Effector CD8-positive, alpha-beta T cell (primary cell): ENCODE data around the gene MPP2.
"Not testable (repeated sequence)": the region's sequence is repeated elsewhere in the genome, so short reads cannot be mapped to it uniquely, and the experiment has no call there.

Experiments
- DNase-seq: peaks from one replicate; lab custom pipeline; 2025; lab: John Stamatoyannopoulos, UW
- total RNA-seq, 4 experiments: gene quantifications; one replicate each; lab custom pipeline; 2026; lab: John Stamatoyannopoulos, UW

Gene MPP2, protein sequence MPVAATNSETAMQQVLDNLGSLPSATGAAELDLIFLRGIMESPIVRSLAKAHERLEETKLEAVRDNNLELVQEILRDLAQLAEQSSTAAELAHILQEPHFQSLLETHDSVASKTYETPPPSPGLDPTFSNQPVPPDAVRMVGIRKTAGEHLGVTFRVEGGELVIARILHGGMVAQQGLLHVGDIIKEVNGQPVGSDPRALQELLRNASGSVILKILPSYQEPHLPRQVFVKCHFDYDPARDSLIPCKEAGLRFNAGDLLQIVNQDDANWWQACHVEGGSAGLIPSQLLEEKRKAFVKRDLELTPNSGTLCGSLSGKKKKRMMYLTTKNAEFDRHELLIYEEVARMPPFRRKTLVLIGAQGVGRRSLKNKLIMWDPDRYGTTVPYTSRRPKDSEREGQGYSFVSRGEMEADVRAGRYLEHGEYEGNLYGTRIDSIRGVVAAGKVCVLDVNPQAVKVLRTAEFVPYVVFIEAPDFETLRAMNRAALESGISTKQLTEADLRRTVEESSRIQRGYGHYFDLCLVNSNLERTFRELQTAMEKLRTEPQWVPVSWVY
- total RNA-seq = 2.2 to 2.7 (median 2.4) reads per million in 4 experiments

DNA sequence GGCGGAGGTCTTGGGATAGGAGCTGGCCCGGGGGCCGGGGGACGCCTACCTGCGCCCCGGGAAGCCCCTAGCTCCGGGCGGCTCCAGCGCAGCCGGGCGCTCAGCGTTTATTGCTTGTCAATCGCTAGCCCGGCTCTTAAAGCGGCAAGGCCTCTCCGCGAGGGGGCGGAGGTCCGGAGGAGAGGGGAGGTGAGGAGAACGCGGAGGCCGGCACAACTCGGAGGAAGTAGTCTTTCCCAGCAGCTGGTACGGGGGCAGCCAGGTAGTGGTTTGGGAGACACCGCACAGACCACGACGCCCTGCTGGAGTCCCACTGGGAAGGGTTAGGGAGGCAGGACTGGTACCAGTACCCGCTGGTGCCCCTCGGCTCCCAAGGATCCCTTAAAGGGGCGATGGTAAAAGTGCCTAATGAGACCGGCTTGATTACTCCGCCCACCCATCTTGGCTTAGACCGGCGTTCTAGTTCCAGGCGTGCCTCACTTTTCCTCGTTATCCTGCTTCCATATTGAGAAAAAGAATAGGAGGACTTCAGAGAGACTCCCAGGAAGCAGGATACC, at the start of gene MPP2:
TSS of gene MPP2 (minus strand) at position 112 of the 557 bp plus-strand sequence. CDS start 3,076 bp downstream, outside the sequence.
- DNase-seq = peak; percentile 44

DNA sequence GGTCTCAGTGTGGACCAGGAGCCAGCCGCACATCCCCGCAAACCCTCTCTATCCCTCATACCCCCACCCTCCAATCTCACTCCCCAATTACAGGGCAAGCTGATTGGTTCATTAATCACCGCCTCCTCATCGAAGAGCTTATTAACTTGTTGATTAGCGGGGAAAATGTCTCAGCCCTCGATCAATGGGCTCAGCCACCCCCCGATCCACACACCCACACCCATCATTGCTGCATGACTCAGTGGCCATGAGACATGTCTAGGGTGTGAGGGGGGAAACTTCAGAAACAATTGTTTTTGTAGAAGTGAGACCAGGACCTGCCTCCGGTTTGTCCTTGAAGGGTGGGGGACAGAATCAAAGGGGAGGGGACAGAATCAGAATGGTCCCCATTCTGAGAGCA, 48.9 kb upstream of the MPP2 start:
- no peak for DNase-seq

DNA sequence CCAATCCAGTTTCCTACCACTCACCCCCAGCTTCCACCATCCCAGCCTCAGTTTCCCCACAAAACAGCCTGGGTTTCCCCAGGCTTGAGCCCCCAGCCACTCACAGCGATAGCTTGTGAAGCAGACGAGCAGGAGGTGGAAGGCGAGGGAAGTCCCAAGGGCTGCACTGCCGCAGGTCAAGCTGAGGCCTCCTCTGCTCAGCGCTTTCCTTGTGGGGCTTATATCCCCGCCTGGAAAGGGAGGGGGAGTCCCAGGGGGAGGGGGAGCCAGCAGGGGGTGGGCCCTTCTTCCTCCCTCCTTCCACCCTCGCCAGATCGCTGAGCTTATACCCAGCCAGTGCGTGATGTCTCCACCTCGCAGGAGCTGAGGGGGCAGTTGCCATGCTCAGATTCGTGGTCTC, 46.4 kb upstream of the MPP2 start, which contains the start of gene PYY:
TSS of gene PYY (minus strand) at position 195 of the 400 bp plus-strand sequence. CDS start 457 bp downstream, outside the sequence.
- no peak for DNase-seq

DNA sequence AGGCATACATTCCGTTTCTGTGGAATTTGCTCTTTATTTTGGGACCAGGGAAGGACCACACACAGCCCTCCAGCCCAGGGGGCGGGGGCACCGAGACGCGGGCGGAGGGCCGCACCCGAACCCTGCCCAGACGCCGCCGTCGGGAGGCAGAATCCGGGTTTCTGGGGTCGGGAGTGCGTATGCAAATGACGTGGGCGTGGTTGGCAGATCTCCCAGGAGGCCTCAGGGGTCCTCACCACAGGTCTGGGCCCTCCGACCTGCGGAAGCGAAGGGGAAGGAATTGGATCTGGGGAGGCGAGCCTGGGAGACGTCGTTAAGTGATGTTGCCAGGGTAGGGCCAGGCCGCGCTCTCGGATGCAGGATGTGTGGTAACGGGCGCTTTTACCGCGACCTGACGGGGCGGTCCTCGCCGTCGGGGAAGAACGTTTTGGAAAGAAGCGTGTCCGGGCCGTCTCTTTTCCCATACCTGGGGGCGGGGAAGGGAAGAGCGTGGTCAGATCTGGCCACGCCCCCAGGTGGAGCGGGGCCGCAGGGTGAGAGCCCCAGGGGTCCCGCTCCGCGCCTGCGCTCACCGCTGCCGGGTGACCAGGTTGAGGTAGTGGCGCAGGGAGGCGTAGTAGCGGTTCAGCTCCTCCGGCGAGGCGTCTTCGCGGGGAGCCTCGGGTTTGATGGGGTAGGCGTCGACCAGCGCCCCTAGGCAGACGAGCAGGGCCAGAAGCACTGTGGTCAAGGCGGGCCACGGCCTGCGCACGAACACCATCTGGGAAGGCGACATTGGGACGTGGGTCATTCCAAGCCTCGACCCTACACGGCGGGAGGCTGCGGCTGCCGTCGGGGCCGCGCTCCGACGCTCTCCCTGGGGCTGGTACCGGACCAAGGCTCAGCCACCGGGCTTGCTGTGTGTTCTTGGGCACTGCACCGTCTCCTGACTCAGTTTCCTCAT, 45.7 kb upstream of the MPP2 start:
- no peak for DNase-seq

DNA sequence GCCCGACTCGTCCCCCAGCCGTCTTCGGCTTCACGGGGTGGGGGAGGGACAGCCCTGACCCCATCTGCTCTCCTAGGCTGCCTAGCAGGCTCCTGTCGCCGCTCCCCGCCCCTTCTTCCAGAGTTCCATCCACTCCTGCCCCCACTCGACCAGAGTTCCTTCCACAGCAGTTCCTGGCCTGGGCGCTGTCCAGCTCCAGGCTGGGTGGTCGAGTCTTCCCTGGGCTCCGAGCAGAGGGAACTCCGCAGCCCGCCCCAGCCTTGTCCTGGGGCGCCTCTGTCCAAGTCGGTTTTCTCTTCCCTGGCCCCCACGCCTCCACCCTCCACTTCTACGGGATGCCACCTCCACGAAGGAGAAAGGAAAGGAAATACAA, 45.0 kb upstream of the MPP2 start:
- DNase-seq = no peak

DNA sequence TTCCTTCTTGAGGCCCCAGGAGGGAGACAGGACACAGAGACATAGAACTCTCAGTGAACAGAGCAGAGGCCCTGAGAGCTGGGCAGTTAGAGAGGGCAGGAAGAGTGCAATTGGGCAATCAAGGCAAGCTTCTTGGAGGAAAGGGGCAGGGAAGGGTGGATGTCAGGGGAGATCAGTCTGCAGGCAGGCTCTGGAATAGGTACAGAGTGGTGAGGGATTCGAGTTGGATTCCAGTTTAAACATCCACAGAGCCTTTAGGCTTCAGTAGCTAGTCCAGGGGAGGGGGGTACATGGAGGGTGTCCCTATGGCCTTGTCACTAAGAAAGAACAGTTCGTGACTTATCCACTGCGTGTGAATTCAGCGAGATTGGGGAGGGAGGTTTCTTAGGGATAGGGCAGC, 44.4 kb upstream of the MPP2 start:
- no peak for DNase-seq

DNA sequence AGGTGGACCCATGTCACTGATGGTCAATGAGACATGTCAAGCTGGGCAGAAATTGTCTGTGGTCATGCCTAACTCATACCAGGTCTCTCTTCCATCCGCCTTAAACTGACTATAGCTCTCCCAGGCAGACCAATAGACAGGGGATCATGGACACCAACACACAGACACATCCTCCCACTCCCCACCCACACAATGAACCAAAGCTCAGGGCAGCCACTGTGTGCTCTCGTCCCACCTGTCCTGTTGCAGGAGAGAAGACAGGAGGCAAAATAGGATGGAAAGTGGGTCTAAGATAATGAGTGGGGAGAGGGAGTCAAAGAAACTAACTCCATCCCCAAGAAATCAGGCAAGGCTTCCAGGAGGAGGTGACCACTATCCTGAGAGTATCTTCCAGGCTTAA, 43.2 kb upstream of the MPP2 start:
- no peak for DNase-seq

DNA sequence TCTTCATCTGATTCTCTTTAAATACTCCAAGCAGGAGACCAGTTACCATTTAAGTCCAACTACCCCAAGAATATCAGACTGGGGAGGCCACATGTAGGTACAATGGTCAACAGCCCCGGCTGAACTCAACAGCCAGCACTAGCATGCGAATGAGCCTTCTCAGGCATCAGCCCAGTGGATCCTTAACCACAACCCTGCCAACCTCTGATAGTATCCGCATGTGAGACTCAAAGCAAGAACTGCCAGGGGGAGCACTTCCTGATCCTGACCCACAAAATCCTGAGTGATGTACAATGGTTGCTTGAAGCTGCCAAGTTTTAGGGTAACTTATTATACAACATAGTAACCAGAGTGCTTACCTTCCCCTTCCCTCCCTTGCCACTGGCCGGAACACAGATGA, 42.4 kb upstream of the MPP2 start:
- DNase-seq = no peak

DNA sequence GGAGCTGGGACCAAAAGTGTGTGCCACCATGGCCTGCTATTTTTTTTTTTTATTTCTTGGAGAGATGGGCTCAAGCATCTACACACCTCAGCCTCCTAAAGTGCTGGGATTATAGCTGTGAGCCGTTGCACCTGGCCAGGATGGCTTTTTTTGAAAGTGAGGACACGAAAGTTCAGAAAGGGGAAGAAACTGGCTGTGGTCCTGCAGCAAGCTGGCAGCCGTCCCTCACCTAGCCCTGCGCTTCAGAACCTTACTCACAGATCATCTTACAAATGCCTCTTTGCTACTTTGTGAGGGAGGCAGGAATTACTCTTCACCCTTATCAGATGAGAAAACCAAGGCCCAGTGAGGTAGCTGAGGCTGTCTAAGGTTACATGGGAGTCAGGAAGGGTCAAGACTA, 39.4 kb upstream of the MPP2 start:
- DNase-seq = no peak

DNA sequence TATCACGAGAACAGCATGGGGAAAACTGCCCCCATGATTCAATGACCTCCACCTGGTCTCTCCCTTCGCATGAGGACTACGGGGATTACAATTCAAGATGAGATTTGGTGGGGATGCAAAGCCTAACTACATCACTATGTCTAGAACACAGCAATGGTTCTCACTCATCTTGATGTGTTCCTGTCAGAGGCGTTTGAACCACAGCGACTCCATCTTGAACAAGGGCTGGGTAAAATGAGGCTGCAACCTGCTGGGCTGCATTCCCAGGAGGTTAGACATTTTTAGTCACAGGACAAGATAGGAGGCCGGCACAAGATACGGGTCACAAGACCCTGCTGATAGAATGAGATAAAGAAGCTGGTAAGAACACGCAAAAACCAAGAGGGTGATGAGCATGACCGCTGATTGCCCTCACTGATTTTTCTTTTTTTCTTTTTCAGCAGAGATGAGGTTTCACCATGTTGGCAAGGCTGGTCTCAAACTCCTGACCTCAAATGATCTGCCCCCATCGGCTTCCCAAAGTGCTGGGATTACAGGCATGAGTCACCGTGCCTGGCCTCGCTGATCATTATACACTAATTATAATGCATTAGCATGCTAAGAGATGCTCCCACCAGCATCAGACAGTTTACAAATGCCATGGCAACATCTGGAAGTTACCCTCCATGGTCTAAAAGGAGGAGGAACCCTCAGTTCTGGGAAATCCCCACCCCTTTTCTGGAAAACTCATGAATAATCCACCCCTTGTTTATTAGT, 37.9 kb upstream of the MPP2 start:
- DNase-seq = no peak

DNA sequence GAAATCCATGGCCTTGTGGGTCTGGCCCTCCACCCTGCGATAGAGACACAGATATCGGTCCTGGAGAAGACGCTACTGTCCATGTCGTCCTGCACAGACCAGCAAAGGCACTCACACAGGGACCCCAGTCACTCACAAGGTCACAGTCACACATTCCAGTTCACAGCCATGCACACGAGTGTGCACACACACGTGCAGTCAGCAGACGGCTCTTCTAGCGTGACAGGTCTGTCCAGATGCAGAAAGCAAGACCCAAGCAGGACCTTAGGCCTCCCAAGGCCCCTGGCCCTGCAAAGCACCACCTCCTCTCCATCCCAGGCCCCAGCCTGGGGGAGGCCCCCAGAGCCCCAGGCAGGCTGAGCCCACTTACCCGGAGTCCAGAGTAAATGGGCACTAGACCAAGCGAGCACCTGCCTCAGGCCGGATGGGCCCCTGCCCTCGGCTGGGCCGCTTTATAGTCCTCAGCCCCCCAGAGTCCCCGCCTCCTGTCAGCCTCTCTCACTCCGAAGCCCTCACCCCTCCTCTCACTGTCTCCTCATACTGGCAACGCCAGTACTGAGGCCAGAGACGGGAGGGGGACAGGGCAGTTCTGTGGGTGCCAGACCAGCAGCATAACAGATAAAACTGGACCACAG, 34.8 kb upstream of the MPP2 start, which contains the start of gene PPY:
TSS of gene PPY (minus strand) at position 426 of the 635 bp plus-strand sequence. CDS start 822 bp downstream, outside the sequence.
- DNase-seq = no peak

DNA sequence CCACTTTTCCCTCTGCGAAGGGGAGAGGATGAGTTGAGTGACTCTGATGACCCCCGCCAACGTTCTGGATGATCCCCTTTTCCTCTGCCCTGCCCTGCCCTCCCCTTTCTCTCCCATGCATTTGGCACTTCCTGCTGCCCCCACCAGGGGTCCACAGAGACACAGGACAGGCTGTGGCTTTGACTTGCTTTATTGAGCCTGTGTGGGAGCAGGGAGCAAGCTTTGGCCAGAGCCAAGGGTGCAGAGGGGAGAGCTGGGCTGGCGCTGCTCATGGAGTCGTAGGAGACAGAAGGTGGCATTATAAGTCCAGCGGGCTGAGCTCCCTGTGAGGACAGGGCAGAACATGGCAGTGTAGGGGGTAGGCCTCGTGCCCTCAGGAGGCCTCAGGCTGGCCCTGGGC, 33.3 kb upstream of the MPP2 start:
- no peak for DNase-seq

DNA sequence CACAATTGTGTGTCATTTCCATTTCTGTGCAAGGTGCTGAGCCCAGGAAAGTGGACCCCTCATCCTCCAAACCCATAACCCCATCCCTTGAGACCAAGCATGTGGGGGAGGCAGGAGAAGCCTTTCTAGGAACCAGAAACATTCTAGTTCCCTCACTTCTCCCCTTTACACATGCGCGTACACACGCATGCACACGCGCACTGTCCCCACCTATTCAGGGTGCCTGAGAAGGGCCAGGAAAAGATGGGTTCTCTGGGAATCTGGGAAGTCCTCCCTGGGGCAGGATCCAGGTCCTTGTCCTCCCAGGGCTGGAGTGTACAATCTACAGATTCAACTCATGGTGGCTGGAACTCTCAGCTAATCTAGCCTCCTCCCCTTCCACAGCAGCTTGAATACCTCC, 32.5 kb upstream of the MPP2 start:
- no peak for DNase-seq

DNA sequence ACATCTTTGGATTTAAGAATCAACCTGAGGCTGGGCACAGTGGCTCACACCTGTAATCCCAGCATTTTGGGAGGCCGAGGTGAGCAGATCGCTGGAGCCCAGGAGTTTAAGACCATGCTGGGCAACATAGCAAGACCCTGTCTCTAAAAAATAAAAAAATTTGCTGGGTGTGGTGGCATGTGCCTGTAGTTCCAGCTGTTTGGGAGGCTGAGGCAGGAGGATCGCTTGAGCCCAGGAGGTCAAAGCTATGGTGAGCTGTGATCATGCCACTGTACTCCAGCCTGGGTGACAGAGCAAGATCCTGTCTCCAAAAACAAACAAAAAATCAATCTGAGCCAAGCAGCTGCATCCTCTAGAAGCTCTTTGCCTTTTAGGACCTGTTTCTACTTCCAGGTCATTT, 32.1 kb upstream of the MPP2 start:
- DNase-seq = not testable (repeated sequence)

DNA sequence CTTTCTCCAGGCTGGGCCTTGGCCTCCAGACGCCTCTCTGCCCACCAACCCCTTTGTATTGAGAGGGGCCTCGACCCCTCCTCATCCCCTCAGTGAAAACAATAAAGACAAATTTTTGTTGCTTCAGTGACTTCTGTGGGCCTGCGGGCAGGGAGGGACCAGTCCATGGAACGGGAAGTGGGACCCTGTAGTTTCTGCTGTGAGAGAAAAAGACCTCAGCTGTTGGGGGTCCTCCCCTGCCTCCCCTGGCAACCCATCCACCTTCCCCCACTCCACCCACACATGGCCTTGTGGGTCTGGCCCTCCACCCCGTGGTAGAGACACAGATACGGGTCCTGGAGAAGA, 31.5 kb upstream of the MPP2 start:
- no peak for DNase-seq

DNA sequence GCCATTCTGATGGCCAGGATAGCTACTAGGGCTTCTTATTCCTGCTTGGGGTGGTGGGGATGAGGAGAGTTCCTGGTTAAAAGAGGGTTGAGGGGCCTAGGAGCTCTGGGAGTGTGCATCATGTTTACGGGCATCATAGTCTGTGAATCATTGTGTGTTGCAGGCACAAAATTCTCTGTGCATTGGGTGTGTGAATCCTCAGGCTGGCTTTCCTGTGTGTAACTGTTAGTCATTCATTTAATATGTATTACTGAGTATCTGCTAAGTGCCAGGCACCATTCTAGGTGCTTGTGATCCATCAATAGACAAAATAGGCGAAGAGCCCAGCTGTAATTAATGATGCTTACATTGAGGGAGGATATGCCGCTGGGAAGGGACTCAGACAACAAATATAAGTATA, 29.1 kb upstream of the MPP2 start:
- no peak for DNase-seq

DNA sequence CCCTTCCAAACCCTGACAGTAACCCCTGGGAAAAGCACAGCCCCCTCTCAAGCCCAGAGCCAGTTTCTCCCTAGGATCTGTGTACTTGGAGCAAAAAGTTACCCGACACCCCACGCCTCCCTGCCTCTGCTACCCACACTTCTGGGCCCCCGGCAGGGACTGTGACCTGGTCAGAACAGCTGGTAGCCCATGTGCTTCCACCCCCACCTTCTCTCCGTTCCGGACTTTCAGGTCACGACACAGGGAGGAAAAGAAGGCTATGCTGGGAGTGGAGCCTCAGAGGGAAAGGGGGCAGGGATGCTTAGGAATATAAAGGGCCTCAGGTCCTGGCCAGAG, 28.6 kb upstream of the MPP2 start:
- DNase-seq = no peak

DNA sequence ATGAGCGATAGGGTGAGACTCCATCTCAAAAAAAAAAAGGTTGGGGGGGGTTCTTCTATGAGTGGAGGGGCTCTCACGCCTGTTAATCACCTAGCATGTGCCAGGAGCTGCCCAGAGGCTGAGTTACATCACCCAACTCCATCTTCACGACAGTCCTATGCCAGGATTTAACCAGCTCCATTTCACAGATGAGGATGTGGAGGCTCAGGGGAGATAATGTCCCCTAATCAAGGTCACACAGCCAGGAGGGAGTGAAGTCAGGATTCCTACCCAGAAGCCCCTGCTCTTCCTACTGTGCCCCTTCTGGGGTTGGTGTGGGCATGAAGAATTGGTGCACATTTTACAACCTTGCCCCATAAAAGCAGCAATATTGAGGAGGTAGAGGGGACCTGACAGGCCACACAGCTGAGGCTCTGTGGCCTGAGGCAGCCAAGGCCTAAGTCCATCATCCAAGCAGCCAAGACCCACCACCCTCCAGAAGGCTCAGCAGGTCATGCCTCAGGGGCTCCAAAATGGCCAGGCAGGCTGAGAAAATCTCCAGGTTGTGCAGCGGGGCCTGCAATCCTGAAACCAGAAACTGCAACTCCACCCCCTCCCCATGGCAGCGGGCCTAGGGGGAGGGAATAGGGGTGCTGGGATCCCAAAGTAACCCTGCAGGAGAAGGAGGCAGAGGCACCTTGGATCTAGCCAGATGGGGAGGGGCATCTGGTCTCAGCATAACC, 28.0 kb upstream of the MPP2 start:
- DNase-seq = no peak

DNA sequence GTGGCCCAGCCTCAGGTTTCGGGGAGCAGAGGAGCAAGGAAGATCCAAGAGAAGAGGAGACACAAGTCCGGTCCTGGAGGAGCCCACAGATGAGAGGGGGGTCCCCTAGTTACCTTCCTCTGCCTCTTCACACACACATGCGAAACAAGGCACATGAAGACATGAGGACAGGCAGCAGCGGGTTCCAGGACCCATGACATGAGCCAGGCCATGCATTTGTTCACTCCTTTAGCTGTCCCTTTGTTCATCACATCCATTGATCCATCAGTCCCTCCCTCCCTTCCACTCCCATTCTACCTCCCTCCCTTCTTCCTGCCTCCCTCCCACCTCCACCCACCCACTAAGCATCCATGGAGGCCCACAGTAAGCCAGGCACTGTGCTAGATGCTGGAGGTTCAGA, 25.6 kb upstream of the MPP2 start:
- no peak for DNase-seq

DNA sequence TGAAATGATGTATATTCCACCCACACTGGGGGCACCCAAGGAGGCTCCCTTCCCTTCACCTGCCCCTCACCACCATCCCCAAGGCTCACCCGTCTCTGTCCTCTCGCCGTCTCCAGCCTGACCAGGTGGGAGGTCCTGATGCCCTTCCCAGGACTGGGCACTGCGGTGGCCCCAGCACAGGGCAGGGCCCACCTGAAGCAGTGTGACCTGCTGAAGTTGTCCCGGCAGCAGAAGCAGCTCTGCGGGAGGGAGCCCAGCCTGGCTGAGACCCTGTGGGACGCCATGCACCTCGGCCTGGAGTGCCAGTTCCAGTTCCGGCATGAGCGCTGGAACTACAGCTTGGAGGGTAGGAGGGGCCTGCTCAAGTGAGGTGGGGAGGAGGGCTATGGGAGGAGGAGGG, 25.0 kb upstream of the MPP2 start:
- DNase-seq = no peak
